IPS DF 6.9 (cell line): Measurements from ENCODE around the gene CERS1.

Experiments
- DNase-seq: peaks from one replicate; pipeline ENCODE4 v3.0.0-alpha.2; 2013; ENCODE audit warnings: low read depth, low spot score
- H3K27ac ChIP-seq: one replicate; pipeline ENCODE4 v1.5.1; 2013; ENCODE audit warnings: low read length, control low read depth
- H3K27me3 ChIP-seq: 2 replicates; pipeline ENCODE4 v1.6.1; 2013; ENCODE audit warnings: mild to moderate bottlenecking, low read length; ENCODE audit not compliant: control insufficient read depth, insufficient read depth
- H3K36me3 ChIP-seq: 2 replicates; pipeline ENCODE4 v1.6.1; 2013; ENCODE audit warnings: low read length; ENCODE audit not compliant: control insufficient read depth, insufficient read depth
- H3K4me1 ChIP-seq: 2 replicates; pipeline ENCODE4 v1.6.1; 2013; ENCODE audit warnings: low read length; ENCODE audit not compliant: control insufficient read depth, insufficient read depth
- H3K4me3 ChIP-seq: 2 replicates; pipeline ENCODE4 v1.5.1; 2013; ENCODE audit warnings: mild to moderate bottlenecking, low read length
- H3K9me3 ChIP-seq: 2 replicates; pipeline ENCODE4 v1.6.1; 2013; ENCODE audit warnings: low read length, inconsistent platforms; ENCODE audit not compliant: control insufficient read depth, insufficient read depth
- WGBS: extraction: QIAGEN DNeasy Blood & Tissue Kit; methylation state at CpG from one replicate; pipeline ENCODE4 v1.1.7; 2013; ENCODE audit warnings: mixed read lengths, missing lambda C conversion rate; ENCODE audit not compliant: insufficient read length, insufficient coverage; 5-methylcytosine and 5-hydroxymethylcytosine counted together

The CERS1 gene

DNA sequence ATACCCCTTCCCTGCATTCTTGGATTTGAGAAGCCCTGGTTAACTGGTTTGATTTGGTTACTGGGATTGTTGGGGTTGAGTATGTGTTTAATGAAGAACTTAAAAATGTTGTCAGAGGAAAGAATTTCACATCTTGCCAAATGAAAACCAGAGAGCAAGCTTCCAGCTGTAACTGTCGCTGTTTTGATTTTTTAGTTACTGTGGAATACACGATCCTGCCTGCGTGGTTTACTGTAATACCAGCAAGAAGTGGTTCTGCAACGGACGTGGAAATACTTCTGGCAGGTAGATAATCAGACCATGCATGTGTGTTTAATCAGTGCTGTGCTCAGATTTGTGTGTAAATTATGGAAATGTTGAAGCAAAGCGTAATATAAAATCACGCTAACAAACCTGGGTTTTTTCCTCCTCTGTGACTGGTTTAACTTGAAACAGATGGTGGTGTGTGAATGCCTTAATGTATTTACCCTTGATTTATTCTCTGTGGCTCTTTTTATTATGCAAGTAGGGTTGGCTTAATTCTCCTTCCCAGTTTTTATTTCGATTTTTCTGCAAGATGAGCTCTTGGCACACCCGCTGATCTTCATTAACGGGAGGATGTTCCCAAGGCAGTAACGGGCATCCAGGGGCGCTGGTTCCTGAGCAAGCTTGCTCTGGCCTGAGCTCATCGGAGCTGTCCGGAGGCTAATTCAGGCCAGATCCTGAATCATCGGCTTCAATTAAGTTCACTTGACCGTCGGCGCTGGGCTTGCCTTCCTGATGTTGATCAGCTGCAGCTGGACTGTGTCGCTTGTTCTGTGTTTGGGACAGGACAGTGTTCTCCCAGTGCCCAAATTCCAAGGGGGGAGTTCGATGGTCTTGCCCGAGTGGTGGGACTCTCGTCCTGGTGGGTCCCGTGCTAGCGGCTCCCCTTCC is 48.2 kb downstream of the CERS1 start:
- no peak for DNase-seq
- Histone ChIP-seq H3K27me3 (no peaks in the 10 kb centered on the region), H3K36me3 (peaks cover 29% of the 10 kb centered on the region), H3K9me3 (no peaks in the 10 kb centered on the region), H3K4me1 (no peaks in the 10 kb centered on the region), H3K27ac (no peak overlapping the region), H3K4me3 (no peak overlapping the region)
- WGBS: no CpG with 5 or more reads among the region's 24 CpGs

- Histone ChIP-seq H3K27me3 (no peaks in the 10 kb centered on the region), H3K4me1 (no peaks in the 10 kb centered on the region), H3K4me3 (no peak overlapping the region), H3K9me3 (no peaks in the 10 kb centered on the region), H3K36me3 (peaks cover 23% of the 10 kb centered on the region), H3K27ac (no peak overlapping the region)
- peak; percentile 54 for DNase-seq
- no CpG with 5 or more reads among the region's 19 CpGs for WGBS
These were observed 49.0 kb downstream of the CERS1 start for GRCh38 chr19:18846862-18847548.

- WGBS: no CpG with 5 or more reads among the region's 12 CpGs
- peaks cover 17% of the 10 kb centered on the region for H3K36me3 ChIP-seq
- no peaks in the 10 kb centered on the region for H3K27me3 ChIP-seq
- no peaks in the 10 kb centered on the region for H3K9me3 ChIP-seq
- no peak overlapping the region for H3K27ac ChIP-seq
- no peak overlapping the region for H3K4me3 ChIP-seq
- H3K4me1 ChIP-seq: no peaks in the 10 kb centered on the region
- no peak for DNase-seq
These were observed 50.0 kb downstream of the CERS1 start for GRCh38 chr19:18845961-18846360.

- WGBS: no CpG with 5 or more reads among the region's 8 CpGs
- no peak for DNase-seq
- no peaks in the 10 kb centered on the region for H3K27me3 ChIP-seq
- no peak overlapping the region for H3K4me3 ChIP-seq
- H3K36me3 ChIP-seq: peaks cover 11% of the 10 kb centered on the region
- H3K9me3 ChIP-seq: no peaks in the 10 kb centered on the region
- peaks cover under 1% of the 10 kb centered on the region; the same call in 1 of the 2 replicates for H3K4me1 ChIP-seq
- H3K27ac ChIP-seq: no peak overlapping the region
These were observed 51.1 kb downstream of the CERS1 start for GRCh38 chr19:18844806-18845329.

GRCh38 chr19:18843960-18844359 is 52.0 kb downstream of the CERS1 start:
- Histone ChIP-seq H3K36me3 (peaks cover 9% of the 10 kb centered on the region), H3K4me1 (peaks cover 5% of the 10 kb centered on the region), H3K4me3 (no peak overlapping the region), H3K9me3 (no peaks in the 10 kb centered on the region), H3K27me3 (no peaks in the 10 kb centered on the region), H3K27ac (no peak overlapping the region)
- no CpG with 5 or more reads among the region's 7 CpGs for WGBS
- DNase-seq: no peak

DNA sequence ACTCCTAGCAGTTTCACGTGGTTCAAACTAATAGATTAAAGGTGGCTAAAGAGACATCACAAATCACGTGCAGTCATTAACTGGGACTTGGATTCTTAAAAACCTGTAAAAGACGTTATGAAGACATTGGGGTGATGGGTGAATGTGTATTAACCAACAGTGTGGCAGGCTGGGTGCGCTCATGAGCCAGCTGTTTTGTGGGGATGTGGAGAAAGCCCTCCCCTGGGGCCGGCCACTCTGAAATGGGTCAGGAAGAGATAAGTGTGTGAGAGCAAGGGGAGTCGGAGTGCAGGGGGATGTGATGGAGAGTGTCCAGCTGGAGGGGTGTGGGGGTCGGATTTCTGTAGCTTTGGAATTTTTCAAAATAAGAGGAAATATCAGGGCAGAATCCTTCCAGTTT is 53.8 kb downstream of the CERS1 start:
- peaks cover 5% of the 10 kb centered on the region; the same call in 1 of the 2 replicates for H3K36me3 ChIP-seq
- H3K4me1 ChIP-seq: peaks cover 5% of the 10 kb centered on the region

GRCh38 chr19:18841400-18841799 is 54.6 kb downstream of the CERS1 start:
- H3K4me1 ChIP-seq: peaks cover 5% of the 10 kb centered on the region
- no peak overlapping the region for H3K4me3 ChIP-seq
- DNase-seq: no peak
- peaks cover 5% of the 10 kb centered on the region; the same call in 1 of the 2 replicates for H3K36me3 ChIP-seq
- no CpG with 5 or more reads among the region's 15 CpGs for WGBS
- H3K27ac ChIP-seq: no peak overlapping the region
- H3K27me3 ChIP-seq: no peaks in the 10 kb centered on the region
- no peaks in the 10 kb centered on the region for H3K9me3 ChIP-seq

More for the DNA sequence above, 53.8 kb downstream of the CERS1 start:
- Histone ChIP-seq H3K9me3 (no peaks in the 10 kb centered on the region), H3K4me3 (no peak overlapping the region), H3K27ac (no peak overlapping the region), H3K27me3 (no peaks in the 10 kb centered on the region)
- WGBS: no CpG with 5 or more reads among the region's 7 CpGs
- no peak for DNase-seq

DNA sequence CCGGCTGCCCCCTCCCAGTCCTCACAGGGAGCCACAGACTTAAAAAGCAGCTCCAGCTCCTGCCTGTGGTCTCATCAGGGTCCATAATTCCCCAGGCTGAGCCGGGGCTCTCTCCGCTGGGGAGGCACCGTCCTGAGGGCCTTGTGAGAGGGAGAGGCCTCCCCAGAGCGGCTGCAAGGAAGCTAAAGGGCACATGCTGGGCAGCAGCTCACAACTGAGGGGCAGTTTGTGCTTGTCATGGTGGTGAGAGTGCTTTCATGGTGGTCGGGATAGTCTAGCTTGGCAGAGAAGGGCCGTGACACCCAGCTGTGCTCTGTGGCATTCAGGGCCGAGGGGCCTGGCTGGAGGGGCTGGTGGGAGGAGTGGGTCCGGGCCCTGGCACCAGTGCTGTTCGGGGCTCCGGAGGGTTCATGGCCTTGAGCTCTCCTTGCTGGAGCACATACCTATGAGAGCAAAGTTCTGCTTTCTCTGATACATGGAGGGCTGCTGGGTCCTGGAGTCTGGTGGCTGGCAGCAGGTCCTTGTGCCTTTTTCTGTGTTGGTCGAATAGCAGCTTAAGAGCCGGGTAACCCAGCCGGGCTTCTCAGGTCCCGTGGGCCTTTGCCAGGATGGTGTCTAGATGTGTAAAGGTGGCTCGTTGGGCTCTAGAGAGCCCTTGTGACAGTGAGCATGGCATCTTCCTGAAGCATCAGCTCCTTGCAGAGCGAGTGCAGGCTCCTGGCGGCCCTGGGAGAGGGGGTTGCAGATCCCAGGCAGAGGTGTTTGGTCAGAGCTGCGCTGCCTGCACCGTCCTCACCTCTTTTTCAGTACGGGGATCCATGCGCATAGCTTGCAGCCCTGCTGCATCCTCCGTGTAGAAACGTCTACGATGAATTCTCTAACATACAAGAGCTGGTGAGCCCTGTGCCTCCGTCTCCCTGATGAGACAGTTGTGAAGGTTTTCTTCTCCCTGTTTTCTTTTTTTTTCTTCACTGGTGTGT is 55.4 kb downstream of the CERS1 start:
- H3K27me3 ChIP-seq: no peaks in the 10 kb centered on the region
- no peak for DNase-seq
- H3K4me3 ChIP-seq: no peak overlapping the region
- peaks cover 5% of the 10 kb centered on the region for H3K4me1 ChIP-seq
- no peaks in the 10 kb centered on the region for H3K9me3 ChIP-seq
- no CpG with 5 or more reads among the region's 26 CpGs for WGBS
- no peaks in the 10 kb centered on the region for H3K36me3 ChIP-seq
- no peak overlapping the region for H3K27ac ChIP-seq

DNA sequence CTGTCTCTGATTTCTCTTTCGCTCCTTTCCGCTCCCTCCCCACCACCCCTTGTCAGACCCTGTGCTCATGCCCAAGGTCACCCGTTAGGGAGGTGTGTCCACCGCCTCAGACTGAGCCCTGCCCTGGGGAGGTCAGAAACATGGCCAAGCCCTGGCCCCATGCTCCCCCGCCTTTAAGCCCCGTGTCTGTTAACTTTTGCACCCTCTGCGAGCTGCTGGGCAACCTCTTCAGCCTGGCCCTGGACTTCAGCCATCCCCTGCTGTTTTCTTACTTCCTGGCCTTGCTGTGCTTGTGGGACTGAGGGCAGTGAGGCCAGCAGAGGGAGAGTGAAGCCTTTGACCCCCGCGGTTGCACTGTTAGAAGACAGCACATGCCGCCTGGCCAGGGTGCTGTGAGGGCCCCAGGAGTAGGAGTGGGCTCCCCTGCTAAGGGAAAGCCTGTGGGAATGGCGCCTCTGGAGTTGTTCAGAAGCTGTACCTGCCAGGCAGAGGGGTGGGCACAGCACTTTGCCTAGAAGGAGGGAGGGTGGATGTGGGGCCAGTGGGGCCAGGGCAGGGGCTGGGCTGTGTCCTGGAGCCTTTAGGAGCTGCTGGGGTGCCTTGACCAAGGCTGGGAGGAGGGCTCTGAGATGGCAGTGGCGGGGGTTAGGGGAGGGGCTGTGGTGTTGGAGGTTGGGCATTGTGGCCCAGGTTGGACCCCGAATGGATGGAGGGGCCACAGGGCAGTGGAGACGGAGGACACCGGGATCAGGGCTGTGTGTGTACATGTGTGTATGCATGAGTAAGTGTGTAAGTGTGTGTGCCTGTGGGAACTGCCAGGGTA is 56.3 kb downstream of the CERS1 start:
- H3K27ac ChIP-seq: no peak overlapping the region
- H3K9me3 ChIP-seq: no peaks in the 10 kb centered on the region
- no peak for DNase-seq
- no peaks in the 10 kb centered on the region for H3K36me3 ChIP-seq
- no peak overlapping the region for H3K4me3 ChIP-seq
- WGBS: no CpG with 5 or more reads among the region's 15 CpGs
- H3K4me1 ChIP-seq: peaks cover 5% of the 10 kb centered on the region
- no peaks in the 10 kb centered on the region for H3K27me3 ChIP-seq
